Thymus (tissue), 11 donors: Measurements from ENCODE around the gene C6. TPM values are rescaled to one million over a fixed set of nuclear protein-coding genes. Genes with fewer than 3 reads are reported as not detected.

ENCODE experiments used
- DNase-seq, 9 donors: peaks; one replicate each; pipeline ENCODE4 v3.0.0-alpha.2; 2013; ENCODE audit warnings: low spot score in 9 of 9, low read depth in 6 of 9, missing footprints in 1 of 9
- H3K27ac ChIP-seq, 2 donors: one replicate each; pipeline ENCODE4 v1.5.1; 2013; ENCODE audit warnings: control low read depth in 1 of 2, low read depth in 1 of 2, low read length in 1 of 2, mild to moderate bottlenecking in 1 of 2, moderate library complexity in 1 of 2
- H3K27me3 ChIP-seq, 2 donors: one replicate each; pipeline ENCODE4 v1.5.1; 2013; ENCODE audit warnings: low read length in 1 of 2; ENCODE audit not compliant: control insufficient read depth in 2 of 2, insufficient read depth in 1 of 2
- H3K36me3 ChIP-seq, 2 donors: one replicate each; pipeline ENCODE4 v1.5.1; 2013; ENCODE audit warnings: low read length in 1 of 2, mild to moderate bottlenecking in 1 of 2, moderate library complexity in 1 of 2; ENCODE audit not compliant: control insufficient read depth in 2 of 2, insufficient read depth in 2 of 2
- H3K4me1 ChIP-seq, 2 donors: one replicate each; pipeline ENCODE4 v1.5.1; 2013; ENCODE audit warnings: low read length in 2 of 2; ENCODE audit not compliant: control insufficient read depth in 2 of 2, insufficient read depth in 2 of 2
- H3K4me3 ChIP-seq, 2 donors: one replicate each; pipeline ENCODE4 v1.5.1; 2013; ENCODE audit warnings: low read length in 2 of 2, control low read depth in 1 of 2, mild to moderate bottlenecking in 1 of 2
- H3K9me3 ChIP-seq, 2 donors: one replicate each; pipeline ENCODE4 v1.5.1; 2013; ENCODE audit warnings: low read length in 1 of 2, mild to moderate bottlenecking in 1 of 2; ENCODE audit not compliant: control insufficient read depth in 2 of 2, insufficient read depth in 1 of 2
- whole genome bisulfite sequencing: extraction: QIAGEN DNeasy Blood & Tissue Kit; methylation state at CpG from one replicate; pipeline ENCODE4 v1.1.7; 2013; 5-methylcytosine and 5-hydroxymethylcytosine counted together
- polyA plus RNA-seq: library from polyadenylated mRNA; stranded (reverse); fragments of 200-250 nt; gene quantifications from one replicate; pipeline ENCODE4 v1.2.3, GENCODE V29; 2013
- total RNA-seq: library from RNA; stranded (reverse); fragments of 120-200 nt; gene quantifications from one replicate; pipeline ENCODE4 v1.2.4, GENCODE V29; 2013
- donor health status: healthy.

Gene C6
- total and polyA plus RNA-seq, 2 donors, result 0.28 to 0.73 TPM

DNA sequence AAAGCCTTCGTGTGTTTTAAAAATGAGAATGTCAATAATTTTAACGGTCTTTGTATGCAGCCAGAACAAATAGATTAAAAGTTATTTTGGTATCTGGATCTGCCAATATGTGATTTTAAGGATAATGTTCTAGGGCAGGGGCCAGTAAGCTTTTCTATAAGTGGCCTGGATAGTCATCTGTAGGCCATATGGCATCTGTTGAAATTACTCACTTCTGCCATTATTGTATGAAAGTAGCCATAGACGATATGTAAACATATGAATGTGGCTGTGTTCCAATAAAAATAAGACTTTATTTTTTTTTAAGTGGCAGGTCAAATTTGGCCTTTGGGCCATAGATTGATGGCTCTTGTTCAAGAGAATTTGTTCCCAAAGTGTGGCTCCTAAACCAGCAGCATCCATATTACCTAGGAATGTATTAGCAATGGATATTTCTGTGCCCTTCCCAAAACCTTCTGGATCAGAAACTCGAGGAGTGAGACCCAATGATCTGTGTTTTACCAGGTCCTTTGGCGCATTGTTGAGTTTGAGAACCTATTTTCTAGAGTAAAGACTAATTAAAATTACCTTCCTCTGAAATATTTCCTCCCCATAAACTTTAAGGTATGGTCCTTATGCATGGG is 55.9 kb downstream of the C6 start:
- 89% methylated on average over 5 of the region's 5 CpGs for WGBS
- no peak for DNase-seq

GRCh38 chr5:41156739-41157138 is 56.6 kb downstream of the C6 start:
- Histone ChIP-seq H3K36me3 (no peaks in the 10 kb centered on the region), H3K27ac (no peak overlapping the region), H3K9me3 (no peaks in the 10 kb centered on the region), H3K27me3 (no peaks in the 10 kb centered on the region), H3K4me1 (no peaks in the 10 kb centered on the region), H3K4me3 (no peak overlapping the region)
- DNase-seq, result no peak

More for the DNA sequence above, 55.9 kb downstream of the C6 start:
- Histone ChIP-seq H3K4me1 (no peaks in the 10 kb centered on the region), H3K27ac (no peak overlapping the region), H3K36me3 (no peaks in the 10 kb centered on the region), H3K4me3 (no peak overlapping the region), H3K9me3 (no peaks in the 10 kb centered on the region), H3K27me3 (no peaks in the 10 kb centered on the region)

DNA sequence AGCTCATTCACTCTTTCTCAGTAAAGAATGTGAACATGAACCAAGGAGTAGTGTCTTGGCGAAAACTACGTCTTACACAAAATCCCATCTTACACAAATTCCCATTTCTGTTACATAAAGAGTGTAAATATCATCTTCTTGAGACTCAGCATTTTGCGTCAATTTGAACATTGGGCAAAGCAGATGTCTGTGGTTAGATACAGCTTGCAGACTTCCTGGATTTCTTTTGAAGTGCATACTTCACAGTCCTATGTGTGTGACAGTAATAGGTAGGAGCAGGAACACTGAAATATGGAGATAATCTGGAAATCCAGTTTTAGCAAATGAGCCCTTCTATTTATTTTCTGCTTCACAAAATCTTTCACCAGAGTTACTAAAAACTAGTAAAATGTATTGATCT is 58.8 kb downstream of the C6 start:
- no peaks in the 10 kb centered on the region for H3K4me1 ChIP-seq
- no peaks in the 10 kb centered on the region for H3K36me3 ChIP-seq
- no peak overlapping the region for H3K4me3 ChIP-seq
- WGBS, result 66% methylated on average over 3 of the region's 3 CpGs
- H3K27me3 ChIP-seq, result no peaks in the 10 kb centered on the region
- DNase-seq, result no peak
- no peak overlapping the region for H3K27ac ChIP-seq
- no peaks in the 10 kb centered on the region for H3K9me3 ChIP-seq

GRCh38 chr5:41151564-41151963 is 61.8 kb downstream of the C6 start:
- H3K4me1 ChIP-seq, result no peaks in the 10 kb centered on the region
- DNase-seq, result no peak
- H3K27me3 ChIP-seq, result no peaks in the 10 kb centered on the region
- WGBS, result 94% methylated on average over 4 of the region's 4 CpGs
- H3K27ac ChIP-seq, result no peak overlapping the region
- no peaks in the 10 kb centered on the region for H3K9me3 ChIP-seq
- no peaks in the 10 kb centered on the region for H3K36me3 ChIP-seq
- H3K4me3 ChIP-seq, result no peak overlapping the region

- H3K9me3 ChIP-seq, result no peaks in the 10 kb centered on the region
- no peaks in the 10 kb centered on the region for H3K4me1 ChIP-seq
- no peak for DNase-seq
- no peak overlapping the region for H3K27ac ChIP-seq
- H3K27me3 ChIP-seq, result no peaks in the 10 kb centered on the region
- WGBS, result 93% methylated on average over 1 of the region's 1 CpG
- H3K36me3 ChIP-seq, result no peaks in the 10 kb centered on the region
- no peak overlapping the region for H3K4me3 ChIP-seq
Observed at GRCh38 chr5:41148448-41148847, 64.9 kb downstream of the C6 start.

DNA sequence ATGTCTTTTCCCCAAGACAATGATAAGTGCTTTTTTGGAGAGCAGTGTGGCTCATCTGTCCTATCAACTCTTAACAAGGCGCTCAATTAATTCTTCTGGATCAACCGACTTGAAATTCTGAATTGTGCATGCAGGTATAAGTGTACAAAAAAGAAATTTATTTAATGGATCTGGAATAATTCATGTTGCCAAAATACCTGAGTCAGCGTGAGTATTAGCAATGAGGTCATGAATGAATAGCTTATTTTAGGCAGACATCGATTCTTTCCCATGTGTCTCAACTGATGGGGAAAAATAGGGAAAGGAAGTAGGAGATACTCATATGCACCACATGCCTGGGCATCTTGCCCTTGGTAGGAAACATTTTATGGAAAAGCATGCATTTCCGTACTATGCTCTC is 68.0 kb downstream of the C6 start:
- WGBS, result 90% methylated on average over 5 of the region's 5 CpGs

GRCh38 chr5:41143131-41143901 is 70.0 kb downstream of the C6 start:
- DNase-seq, result no peak
- no peaks in the 10 kb centered on the region for H3K4me1 ChIP-seq
- no peak overlapping the region for H3K27ac ChIP-seq
- no peaks in the 10 kb centered on the region for H3K9me3 ChIP-seq
- no peak overlapping the region for H3K4me3 ChIP-seq
- 79% methylated on average over 3 of the region's 3 CpGs for WGBS
- H3K27me3 ChIP-seq, result no peaks in the 10 kb centered on the region
- H3K36me3 ChIP-seq, result no peaks in the 10 kb centered on the region

More for the DNA sequence above, 68.0 kb downstream of the C6 start:
- Histone ChIP-seq H3K27me3 (no peaks in the 10 kb centered on the region), H3K27ac (no peak overlapping the region), H3K36me3 (no peaks in the 10 kb centered on the region), H3K9me3 (no peaks in the 10 kb centered on the region), H3K4me3 (no peak overlapping the region), H3K4me1 (no peaks in the 10 kb centered on the region)
- DNase-seq, result no peak

GRCh38 chr5:41127967-41128690 is 85.2 kb downstream of the C6 start:
- Histone ChIP-seq H3K27ac (no peak overlapping the region), H3K27me3 (no peaks in the 10 kb centered on the region), H3K4me1 (no peaks in the 10 kb centered on the region), H3K4me3 (no peak overlapping the region), H3K36me3 (no peaks in the 10 kb centered on the region), H3K9me3 (no peaks in the 10 kb centered on the region)
- 19% methylated on average over 1 of the region's 1 CpG for WGBS
- DNase-seq, result no peak

DNA sequence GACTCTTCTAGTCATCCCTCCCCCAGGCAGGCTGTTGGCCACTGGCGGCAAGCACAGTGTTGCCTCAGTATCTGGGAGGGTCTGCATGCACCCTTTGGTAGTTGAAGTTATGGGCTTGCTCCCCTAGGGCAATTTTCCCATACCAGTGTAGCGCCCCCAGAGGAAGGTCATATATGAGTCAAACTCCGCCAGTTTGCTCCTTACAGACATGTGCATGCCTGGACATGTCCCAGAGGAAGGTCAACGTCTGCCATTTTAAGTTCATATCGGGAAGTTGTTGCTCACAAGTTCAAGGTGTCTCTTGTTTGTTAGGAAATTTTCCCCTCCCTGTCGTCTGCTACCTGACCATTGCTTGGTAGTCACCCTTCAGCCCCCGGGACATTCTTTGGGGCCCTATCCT is 90.9 kb downstream of the C6 start:
- DNase-seq, result no peak
- no peaks in the 10 kb centered on the region for H3K36me3 ChIP-seq
- no peaks in the 10 kb centered on the region for H3K4me1 ChIP-seq
- no peak overlapping the region for H3K27ac ChIP-seq
- H3K4me3 ChIP-seq, result no peak overlapping the region
- 96% methylated on average over 7 of the region's 7 CpGs for WGBS
- no peaks in the 10 kb centered on the region for H3K9me3 ChIP-seq
- no peaks in the 10 kb centered on the region for H3K27me3 ChIP-seq
